Stimulated activated CD4-positive, alpha-beta T cell treated with anti-CD3 and anti-CD28 coated beads, Interleukin-4, amount 100 ng/mL, for 1 hour (primary cell): ENCODE results near the gene SSC5D.
"Not testable (repeated sequence)": the region's sequence is repeated elsewhere in the genome, so short reads cannot be mapped to it uniquely, and the experiment has no call there.

Experiments used
- DNase-seq: peaks from one replicate; pipeline ENCODE4 v3.0.0-alpha.2; 2020

Gene SSC5D

DNA sequence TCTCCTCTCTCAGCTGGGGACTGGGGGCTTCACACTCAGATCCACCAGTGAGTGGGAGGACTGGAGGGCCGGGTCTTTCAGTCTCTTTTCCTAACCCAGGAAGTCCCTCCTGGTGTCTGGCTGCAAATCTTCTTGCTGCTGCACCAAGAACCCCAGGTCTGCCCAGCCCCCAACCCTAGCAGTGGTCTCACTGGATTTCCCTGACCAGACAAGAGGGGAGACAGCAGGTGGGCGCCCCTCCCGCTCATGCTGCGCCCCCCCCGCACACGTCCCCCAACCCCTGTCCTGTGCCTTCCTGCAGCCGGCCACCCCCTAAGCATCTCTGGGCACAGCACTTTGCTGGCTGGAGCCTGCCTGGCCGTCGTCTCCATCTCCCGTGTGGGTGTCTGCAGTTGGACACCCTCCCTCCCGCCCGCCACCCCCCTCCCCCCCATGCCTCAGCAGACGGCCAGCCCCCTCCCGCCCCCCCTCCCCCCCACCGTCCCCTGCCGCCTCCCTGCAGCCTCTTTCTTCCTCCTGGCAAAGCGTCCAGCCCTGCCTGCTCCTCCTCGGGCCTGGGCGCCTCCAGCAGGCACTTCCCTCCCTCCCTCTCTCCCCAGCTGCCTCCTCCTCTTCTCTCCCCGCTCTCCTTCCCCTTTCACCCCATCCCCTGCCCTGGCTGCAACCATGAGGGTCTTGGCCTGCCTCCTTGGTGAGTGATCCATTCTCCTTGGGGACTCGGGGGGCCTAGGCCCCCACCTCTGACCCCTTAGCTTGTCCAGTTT, at the start of gene SSC5D:
Gene SSC5D, plus strand, starts transcription at position 513 of the 764 bp plus-strand sequence. Its CDS starts 154 bp downstream, at position 667.
- DNase-seq, result no peak

DNA sequence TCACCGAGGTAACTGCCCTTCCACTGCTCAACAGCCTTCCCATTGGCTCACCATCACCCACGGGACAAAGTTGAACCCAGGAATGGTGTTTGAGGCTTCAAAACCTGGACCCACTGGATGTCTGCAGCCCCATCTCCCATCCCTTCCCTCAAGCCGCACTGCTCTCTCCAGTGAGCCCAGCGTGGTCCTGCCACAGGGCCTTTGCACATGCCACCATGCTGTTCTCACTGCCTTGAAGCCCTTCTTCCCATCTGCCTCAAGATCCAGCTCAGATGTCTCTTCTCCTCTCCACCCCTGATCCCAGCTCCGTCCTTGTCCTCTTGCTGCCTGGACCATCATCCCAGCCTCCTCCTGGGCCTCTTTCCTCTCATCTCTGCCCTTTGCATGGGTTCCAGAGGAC, 49.2 kb upstream of the SSC5D start:
- no peak for DNase-seq

DNA sequence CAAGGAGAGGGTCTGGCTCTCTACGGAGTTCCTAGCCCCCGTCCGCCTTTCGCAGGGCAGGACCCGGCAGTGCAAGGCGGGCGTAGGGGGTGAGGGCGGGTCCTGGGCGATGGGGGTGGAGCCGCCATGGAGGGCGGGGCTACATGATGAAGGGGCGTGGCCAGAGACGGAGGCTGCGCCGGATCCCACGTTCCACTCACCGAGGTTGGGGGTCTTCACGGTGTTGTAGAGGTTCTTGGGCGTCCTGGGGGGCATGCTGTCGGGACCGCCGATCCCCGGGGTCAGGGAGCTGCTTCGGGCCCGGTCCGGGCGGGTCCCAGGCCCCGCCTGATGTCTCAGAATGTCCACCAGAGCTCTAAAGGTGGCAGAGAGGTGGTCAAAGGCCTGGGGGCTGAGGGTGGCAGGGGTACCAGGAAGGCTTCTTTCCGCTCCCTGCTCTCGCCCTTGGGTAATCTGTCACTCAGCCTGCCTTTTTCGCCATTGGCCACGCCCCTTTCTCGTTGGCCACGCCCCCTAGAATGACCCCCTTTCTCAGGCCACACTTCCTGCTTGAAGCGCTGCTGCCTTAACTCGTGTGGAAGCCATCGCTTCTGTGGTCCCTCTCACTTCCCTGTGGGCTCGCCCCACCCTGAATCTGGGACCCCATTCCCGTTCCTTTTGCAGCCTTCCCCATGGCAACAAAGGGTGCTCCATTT, 47.7 kb upstream of the SSC5D start:
- no peak for DNase-seq

DNA sequence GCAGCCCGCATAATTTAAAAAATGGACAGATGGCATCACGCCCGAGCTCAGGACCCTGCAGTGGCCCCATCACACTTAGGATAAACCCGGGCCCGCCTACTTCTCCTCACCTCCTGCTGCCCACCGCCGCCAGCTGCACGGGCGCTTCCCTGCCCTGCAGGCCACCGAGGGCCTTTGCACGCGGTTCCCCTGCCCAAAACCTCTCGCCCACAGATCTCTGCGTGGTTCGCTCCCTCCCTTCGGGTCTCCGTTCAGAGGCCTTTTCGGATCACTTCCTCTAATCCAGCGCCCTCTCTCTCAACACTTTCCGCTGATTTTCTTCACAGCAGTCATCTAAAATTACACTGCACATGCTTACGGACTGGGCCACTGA, 46.9 kb upstream of the SSC5D start:
- DNase-seq, result no peak

DNA sequence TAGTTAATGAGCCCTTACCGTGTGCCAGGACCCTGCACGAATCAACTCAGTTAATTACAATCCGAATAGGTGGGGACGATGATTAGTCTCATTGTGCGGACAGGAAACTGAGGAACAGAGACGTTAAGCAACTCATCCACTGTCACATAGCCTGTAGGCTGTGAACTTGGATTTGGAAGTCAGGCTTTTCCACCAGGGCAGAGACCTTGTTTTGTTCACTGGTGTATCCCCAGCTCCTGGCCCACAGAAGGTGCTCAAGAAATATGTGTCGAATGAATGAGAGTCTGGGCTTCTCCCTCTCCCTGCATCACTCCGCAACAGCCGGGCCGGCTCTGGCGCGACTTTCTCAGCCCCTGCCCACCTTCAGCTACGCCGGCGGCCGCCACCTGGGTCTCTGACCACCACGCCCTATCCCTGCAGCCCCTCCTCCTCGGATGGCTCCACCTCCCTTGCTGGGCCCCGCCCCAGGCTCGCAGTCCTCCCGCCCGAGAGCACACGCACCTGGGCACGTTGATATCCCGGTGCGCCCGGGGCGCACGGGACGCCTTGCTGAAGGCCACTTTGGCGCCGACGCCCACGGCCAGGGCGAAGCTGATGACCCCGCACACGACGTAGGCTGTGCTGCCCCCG, 46.4 kb upstream of the SSC5D start:
- DNase-seq, result no peak

DNA sequence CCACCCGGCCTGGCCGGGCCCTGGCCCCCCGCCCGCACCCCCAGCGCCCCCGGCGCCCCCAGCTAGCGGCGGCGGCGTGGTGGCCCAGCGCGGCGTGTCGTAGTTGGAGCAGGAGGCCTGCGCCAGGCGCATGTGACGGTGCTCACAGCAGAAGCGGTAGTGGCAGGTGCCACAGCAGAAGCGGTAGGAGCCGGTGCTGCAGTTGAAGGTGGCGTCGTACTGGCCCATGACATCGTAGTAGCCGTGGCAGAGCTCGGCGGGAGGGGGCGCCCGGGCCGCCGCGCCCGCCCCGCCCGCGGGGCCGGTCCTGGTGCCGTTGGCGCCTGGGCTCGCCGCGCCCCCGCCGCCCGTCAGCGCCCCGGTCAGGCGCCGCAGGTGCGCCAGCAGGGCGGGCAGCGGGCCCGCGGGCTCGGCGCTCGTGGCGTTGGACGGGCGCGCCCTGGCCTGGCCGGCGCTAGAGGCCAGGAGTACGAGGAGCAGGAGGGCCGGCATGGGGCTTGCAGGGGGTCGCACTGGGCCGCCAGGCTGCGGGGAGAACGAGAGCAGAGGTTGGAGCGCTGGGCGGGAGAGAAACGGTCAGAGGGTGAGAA, 45.8 kb upstream of the SSC5D start:
- DNase-seq, result no peak

DNA sequence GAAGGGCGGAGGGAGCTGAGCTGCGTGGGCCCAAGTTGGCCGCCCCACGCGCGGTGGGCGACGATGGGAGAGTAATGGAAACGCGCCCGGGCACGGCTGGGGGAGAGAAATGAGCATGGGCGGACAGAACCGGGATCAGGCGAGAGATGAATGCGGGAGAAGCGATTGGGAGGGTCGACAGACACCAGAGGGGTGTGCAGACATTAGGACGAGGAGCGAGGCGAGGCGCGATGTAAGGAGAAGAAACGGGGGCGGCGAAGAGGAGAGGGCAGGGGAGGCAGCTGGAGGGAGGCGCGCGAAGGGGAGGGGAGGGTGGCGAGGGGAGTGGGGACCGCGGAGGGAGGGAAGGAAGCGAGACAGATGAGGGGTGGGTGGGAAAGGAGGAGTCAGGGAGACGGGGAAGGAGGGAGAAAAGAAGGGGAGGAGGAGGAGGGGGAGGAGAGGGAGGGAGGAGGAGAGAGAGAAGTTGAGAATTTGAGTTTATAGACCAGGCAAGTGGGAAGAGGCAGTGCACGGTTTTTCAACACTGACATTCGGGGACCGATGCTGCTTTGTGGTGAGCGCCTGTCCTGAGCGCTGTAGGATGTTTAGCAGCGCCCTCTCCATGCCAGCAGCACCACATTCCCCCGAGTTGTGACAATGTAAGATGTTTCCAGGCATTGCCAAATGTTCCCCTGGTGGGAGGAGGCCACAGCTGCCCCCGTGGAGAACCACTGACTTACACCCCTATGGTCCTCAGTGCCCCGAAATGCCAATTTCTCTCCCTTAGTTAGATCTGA, 45.0 kb upstream of the SSC5D start, which contains the start of gene SHISA7:
Gene SHISA7, minus strand, starts transcription at position 256 of the 779 bp plus-strand sequence. CDS start 437 bp downstream, outside the sequence.
- DNase-seq, result no peak

DNA sequence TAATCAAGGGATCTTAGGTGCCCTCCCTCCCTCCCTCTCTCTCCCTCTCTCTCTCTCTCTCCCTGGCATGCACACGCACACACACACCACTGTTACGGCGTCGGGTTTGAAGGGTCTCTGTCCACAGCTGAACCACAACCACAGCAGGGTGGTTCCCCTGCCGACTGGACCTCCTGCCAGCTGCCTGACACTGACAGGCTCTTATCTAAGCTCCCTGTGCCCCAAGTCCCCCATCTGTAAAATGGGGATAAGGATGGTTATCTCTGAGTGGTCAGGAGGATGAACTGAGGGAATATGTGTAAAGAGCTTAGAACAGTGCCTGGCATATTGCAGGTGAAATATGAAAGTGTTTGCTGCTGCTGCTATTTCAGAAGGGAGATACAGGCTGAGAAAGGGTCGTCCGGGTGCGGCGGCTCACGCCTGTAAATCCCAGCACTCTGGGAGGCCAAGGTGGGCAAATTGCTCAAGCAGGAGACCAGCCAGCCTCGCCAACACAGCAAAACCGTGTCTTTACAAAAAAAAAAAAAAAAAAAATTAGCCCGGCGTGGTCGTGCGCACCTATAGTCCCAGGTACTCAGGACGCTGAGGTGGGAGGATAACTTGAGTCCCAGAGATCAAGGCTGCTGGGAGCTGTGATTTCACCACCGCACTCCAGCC, 44.3 kb upstream of the SSC5D start:
- DNase-seq, result no peak

DNA sequence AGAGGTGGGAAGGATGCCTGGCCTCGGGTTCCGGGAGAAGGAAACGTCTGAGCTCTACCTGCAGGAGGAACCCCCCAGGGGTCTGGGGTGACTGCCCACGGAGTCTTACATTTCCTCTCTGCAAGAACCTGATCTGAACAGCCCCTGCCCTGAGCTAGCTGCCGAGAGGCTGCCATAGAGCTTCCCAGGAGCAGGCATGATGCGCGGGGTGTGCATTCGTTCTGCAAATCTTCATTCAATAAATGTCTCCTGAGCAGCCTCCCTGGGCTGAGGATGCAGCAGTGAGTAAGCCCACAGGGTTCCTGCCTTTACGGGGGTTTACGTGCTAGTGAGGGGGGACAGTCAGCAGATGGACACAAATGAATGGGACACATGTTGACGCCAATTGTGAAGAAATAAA, 43.6 kb upstream of the SSC5D start:
- no peak for DNase-seq

DNA sequence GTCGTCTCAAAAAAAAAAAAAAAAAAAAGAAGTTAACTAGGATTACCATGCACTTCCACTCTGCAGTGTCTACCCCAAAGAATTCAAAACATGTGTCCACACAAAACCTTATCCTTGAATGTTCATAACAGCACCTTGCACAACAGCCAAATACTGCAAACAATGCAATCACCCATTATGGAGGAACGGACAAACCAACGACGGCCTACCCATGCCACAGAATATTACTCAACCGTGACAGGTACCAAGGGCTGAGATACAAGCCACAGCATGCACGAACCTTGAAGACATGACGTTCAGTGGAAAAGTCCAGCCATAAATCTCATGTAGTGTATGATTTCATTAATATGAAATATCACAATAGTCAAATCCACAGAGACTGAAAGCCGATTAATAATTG, 42.2 kb upstream of the SSC5D start:
- DNase-seq, result no peak

DNA sequence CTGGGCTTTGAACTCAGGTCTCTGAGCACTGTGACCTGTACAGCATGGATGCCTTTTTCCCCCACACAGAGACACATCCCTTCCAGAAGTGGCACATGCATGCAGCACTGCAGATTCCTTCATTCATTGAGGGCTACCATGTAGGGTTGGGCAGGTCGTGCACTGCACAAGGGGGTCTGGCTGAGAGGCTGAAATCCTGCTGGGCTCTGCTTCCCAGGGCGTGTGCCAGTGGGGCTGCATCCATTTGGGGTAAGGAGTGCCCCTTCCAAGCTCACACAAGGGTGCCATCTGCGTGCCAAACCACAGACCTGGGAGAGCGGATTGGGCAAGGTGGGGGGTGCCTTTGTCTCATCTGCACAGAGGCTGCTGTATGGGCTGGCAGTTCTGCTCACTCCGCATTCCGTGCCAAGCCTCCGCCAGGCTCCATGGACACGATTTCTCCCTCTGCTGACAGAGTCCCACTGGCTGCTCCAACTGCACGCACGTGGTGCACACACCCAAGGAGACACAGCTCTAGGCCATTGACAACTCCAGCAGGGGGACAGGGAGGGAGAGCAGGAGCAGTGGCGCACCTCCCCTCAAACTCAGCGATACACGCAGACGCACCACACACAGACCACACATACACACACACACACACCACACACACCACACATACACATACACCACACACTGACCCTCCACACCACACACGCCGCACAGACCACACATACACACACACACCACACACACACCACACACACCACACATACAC, 40.6 kb upstream of the SSC5D start:
- DNase-seq, result no peak

DNA sequence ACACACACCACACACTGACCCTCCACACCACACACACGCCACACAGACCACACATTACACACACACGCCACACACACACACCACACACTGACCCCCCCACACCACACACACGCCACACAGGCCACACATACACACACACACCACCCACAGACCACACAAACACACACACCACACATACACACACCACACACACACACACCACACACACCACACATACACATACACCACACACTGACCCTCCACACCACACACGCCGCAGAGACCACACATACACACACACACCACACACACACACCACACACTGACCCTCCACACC, 40.1 kb upstream of the SSC5D start:
- not testable (repeated sequence) for DNase-seq

DNA sequence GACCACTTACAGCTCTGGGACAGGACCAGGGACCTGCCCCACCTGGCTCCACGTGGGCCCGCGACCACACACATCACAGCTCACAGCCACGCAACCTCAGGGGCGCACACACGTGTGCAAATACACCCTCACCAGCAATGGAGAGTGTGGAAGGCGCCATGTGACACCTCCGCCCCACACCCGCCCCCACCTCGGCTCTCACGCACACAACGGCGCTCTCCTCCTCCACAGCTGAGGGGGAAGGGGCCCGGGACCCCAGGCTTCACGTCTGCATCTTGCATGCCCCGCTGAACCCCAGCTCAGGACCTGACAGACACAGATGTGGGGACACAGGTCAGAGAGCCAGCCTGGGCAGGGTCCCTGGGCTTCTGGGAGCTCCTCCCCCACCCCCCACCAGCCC, 38.8 kb upstream of the SSC5D start:
- DNase-seq, result no peak

DNA sequence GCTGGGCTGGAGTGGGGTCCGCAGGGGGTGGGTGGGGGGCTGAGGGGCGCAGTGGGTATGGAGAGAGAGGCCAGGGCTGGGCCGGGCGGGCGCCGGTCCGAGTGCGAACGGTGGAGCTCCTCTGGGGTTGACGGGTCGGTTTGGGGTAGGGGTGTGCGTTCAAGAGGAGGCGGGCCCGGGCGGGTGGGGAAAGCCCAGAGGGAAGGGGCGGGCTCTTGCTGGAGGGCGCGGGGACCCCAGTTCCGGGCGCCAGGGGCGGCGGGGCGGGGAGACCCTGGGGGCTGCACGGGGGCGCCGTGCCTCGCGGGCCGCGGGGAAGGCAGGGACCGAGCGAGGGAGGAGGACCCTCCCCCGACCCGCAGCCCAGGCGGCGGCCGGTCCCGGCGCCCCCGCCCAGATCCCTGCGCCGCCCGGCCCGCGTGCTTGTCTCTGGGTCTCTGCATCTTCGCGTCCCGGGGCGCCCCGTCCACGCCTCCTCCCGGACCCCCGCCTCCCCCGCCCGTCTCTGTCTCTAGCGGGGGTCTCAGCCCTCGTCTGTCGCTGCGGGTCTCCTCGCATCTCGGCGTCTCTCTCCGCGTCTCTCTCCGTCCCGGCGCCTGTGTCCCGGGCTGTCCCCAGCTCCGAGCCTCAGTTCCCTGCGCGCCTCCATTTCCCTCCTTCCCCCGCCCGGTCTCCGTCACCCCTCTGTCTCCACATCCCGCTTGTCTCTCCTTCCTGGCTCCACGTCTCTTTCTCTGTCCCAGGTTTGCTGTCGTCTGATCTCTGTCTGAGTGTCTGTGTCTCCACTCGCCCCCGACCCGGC, 36.9 kb upstream of the SSC5D start:
- DNase-seq, result peak; percentile 26

DNA sequence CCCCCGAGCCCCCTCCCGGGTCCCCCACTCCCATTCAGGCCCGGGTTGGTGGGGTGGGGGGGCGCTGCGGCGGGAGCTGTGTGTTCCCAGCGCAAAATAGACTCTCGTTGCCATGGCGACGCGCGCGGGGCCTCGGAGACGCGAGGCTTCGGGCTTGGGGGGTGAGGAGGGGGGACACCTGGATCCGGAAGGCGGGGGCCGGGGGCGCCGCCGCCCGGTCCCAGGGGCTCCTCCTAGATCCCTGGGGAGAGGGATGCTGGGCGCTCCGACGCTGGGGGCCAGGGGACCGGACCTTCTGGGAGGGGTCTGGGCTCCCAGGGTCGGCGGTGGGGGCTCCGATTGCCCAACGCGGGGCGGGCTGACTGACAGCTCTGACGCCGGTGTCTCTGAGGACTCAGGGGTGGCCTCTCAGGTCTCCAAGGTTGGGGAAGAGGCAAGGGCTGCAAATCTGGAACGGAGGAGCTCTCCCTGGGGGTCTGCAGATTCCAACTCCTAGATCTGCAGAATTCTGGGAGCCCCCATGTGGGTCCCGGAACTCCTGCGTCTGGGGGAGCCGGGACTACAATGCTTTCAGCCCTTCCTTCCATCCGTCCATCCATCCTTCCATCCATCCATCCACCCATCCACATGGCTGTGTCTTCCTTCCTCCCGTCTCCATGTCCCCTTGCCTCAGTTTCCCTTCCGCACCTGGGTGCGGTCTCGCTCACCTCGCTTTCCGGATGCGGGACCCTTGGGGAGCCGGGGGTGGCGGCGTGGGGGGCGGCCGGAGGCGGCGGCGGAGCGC, 36.1 kb upstream of the SSC5D start:
- DNase-seq, result no peak

DNA sequence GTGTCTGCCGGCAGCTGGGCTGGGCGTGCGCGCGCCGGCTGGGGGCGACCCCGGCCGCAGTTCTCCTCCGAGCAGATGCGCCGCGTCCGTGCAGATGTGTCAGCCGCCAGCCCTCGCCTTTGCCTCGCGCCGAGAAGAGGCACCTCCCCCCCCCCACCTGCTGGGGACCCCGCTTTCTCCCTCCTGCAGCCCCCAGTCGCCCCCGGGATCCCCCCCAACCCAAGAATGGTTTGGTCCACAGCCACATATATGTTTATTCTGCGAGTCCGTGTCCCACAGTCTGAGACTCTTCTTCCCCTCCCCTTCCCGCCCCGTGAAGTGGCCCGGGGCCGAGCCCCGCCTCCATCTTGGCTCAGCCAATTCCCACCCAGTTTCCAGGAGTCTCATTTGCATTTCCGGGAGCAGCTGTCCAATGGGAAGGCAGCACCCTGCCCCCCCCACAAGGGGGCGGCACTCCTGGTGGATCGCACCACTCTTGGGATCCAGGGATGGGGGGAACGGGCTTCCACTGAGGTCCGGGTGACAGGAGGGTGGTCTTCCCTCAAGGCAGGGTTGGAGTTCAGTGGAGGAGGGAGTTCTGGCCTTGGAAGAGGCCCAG, 35.4 kb upstream of the SSC5D start:
- peak; percentile 33 for DNase-seq

DNA sequence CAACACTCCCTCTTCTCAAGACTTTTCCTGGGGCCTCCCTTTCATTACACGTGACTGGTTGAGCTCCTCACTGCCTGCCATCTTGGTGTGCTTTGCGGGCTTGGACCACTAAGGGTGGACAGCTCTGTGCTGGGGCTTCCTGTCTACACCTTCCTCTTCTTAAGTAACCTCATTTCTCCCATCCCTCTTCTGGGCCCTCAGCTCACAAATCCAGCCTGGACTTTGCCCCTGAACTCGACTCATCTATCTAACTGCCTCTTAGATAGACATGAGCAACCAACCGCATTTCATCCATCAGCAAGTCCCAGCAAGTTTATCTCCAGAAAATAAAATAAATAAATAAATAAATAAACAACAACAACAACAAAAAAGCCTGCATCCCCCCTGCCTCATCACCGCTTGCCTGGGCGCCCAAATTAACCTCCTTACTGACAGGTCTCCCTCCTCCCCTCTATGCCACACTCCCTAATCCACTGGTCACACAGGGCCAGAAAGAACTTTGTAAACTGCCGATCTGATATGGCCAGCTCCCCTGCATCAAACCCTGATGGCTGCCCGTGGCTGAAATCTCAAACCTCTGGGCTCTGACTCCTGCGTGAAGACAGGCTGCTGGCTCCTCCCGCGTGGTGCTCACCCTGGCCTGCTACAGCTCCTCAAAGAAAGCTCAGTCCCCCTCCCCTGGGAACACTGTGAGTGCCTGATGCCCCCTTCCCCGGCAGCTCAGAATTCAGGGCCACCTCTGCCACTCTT, 34.5 kb upstream of the SSC5D start:
- DNase-seq, result no peak

DNA sequence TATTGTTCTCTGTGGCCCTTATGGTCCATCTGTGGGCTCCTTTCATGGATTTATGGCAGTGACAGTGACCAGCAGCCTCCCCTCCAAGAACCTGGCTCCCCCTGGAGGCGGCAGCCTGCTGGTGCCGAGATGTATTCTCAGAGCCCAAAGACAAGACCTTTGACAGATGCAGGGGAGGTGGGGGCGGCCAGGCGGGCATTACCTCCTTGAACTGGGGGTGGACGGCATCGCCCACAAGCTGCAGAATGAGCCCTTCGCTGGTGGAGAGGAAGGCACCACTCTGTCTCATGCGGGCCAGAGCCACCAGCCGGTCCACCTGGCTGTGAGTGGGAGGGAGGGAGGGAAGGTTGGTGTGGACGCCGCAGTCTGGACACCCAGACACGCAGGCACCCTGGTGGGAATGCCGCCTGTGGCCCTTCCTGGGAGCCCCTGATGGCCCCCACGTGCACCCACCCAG, 33.4 kb upstream of the SSC5D start:
- peak; percentile 58 for DNase-seq
